ENCODE measurements around the gene PPARG. TPM values are rescaled to one million over a fixed set of nuclear protein-coding genes. Genes with fewer than 3 reads are reported as not detected.

PPARG gene
- total and polyA plus RNA-seq, 2 donors (not counting 3 experiments of a cell fraction or from before 2014, with no cell fraction given): 0.15 to 1.3 TPM

- H3K4me1 ChIP-seq (ENCODE audit: control insufficient read depth, extremely low read depth, insufficient read depth, low read length): no peaks in the 10 kb centered on the region
- BruUV-seq (replicated peaks): no TSS peak
- H3K4me2 ChIP-seq (ENCODE audit: insufficient read depth, low read length): no peak overlapping the region
- no peak for TF ChIP-seq GATA2 (IDR thresholded peaks at IDR 0.05; ENCODE audit: insufficient read depth, insufficient read length, low read depth, low read length)
- TF ChIP-seq POLR2A (IDR thresholded peaks at IDR 0.05; ENCODE audit: low read depth, low read length): no peak
- TF ChIP-seq FOS (IDR thresholded peaks at IDR 0.05; ENCODE audit: borderline replicate concordance, insufficient read depth, low read length): no peak
- no peak for TF ChIP-seq JUN (IDR thresholded peaks at IDR 0.05; ENCODE audit: borderline replicate concordance, insufficient read depth, insufficient read length, low read depth)
- no peak for TF ChIP-seq EZH2 (IDR thresholded peaks at IDR 0.05; ENCODE audit: borderline replicate concordance, low read depth, low read length, severe bottlenecking)
- no peak for TF ChIP-seq CTCF (IDR thresholded peaks at IDR 0.05; ENCODE audit: extremely low read depth in 1 of 2, insufficient read depth in 1 of 2, low read depth in 1 of 2, low read length in 2 of 2)
- TF ChIP-seq MYC (IDR thresholded peaks at IDR 0.05; ENCODE audit: low read depth, low read length): no peak
- no peak for TF ChIP-seq POLR2AphosphoS5 (IDR thresholded peaks at IDR 0.05; ENCODE audit: insufficient read depth, low read depth, low read length)
- no peak for TF ChIP-seq MAX (IDR thresholded peaks at IDR 0.05; ENCODE audit: insufficient read depth, insufficient read length)
- H3K27ac ChIP-seq (ENCODE audit: insufficient read depth, low read depth, low read length): no peak overlapping the region
- no peaks in the 10 kb centered on the region for H4K20me1 ChIP-seq (replicated peaks; ENCODE audit: control insufficient read depth, extremely low read depth, insufficient read depth, low read length)
- H3K79me2 ChIP-seq (ENCODE audit: control insufficient read depth, insufficient read depth, low read length): no peaks in the 10 kb centered on the region
- dilution Hi-C loops (cut with MboI; ENCODE audit: extremely low pct_ligation_motif_present, low sequenced_read_pairs): no loop called here
- H3K9ac ChIP-seq (replicated peaks; ENCODE audit: extremely low read depth, insufficient read depth, low read length): no peak overlapping the region
- no peaks in the 10 kb centered on the region for H3K27me3 ChIP-seq (ENCODE audit: control insufficient read depth in 2 of 2, insufficient read depth in 2 of 2, low read length in 2 of 2)
- DNase-seq (ENCODE audit: low read depth, low spot score): no peak
- intact Hi-C loops (cut with micrococcal nuclease): no loop called here
- CTCF ChIA-PET: no interaction called here
- no peak overlapping the region for H2AFZ ChIP-seq (ENCODE audit: low read depth, low read length)
- no peaks in the 10 kb centered on the region for H3K9me1 ChIP-seq (replicated peaks; ENCODE audit: control insufficient read depth, extremely low read depth, insufficient read depth, low read length)
- H3K9me3 ChIP-seq (replicated peaks; ENCODE audit: control insufficient read depth, insufficient read depth, low read length): no peaks in the 10 kb centered on the region
- POLR2A ChIA-PET: no interaction called here
- no peak overlapping the region for H3K4me3 ChIP-seq (replicated peaks in 1 of 3; ENCODE audit: insufficient read depth in 1 of 3, low read depth in 1 of 3, low read length in 3 of 3)
- no peaks in the 10 kb centered on the region for H3K36me3 ChIP-seq (ENCODE audit: control insufficient read depth in 2 of 2, extremely low read depth in 1 of 2, insufficient read depth in 2 of 2, low read length in 2 of 2)
- FAIRE-seq: no peak
Observed at GRCh38 chr3:12379640-12380429, 91.0 kb downstream of the PPARG start.

All from endothelial cell of umbilical vein (primary cell).